GM12878 (cell line): ENCODE measurements around the gene CRY1.

Experiments used
- ASH2L ChIP-seq: fragments of 300-600, 200-600 bp; sonication (generic); IDR thresholded peaks from 2 replicates; pipeline ENCODE4 v1.6.1; 2017; ENCODE audit warnings: low read depth, mild to moderate bottlenecking, borderline replicate concordance
- EZH2 ChIP-seq: IDR thresholded peaks from 2 replicates; pipeline ENCODE4 v1.6.1; 2012; ENCODE audit warnings: low read depth, mild to moderate bottlenecking, control low read depth, inconsistent platforms, low read length, borderline replicate concordance; ENCODE audit not compliant: control insufficient read depth
- NFYB ChIP-seq: IDR thresholded peaks from 2 replicates; pipeline ENCODE4 v1.6.1; 2011; ENCODE audit warnings: low read depth, mild to moderate bottlenecking, low read length, improper control_type of control experiment, moderate library complexity; ENCODE audit not compliant: insufficient read depth
- POLR2A ChIP-seq: IDR thresholded peaks from 2 replicates; pipeline ENCODE4 v1.6.1; 2011; ENCODE audit warnings: low read depth, mild to moderate bottlenecking, low read length
- POLR2AphosphoS5 ChIP-seq: IDR thresholded peaks from 2 replicates; pipeline ENCODE4 v1.6.1; 2011; ENCODE audit warnings: mild to moderate bottlenecking, low read length, inconsistent platforms
- RFX5 ChIP-seq: IDR thresholded peaks from 2 replicates; pipeline ENCODE4 v1.6.1; 2011; ENCODE audit warnings: low read depth, low read length, improper control_type of control experiment
- SMC3 ChIP-seq: IDR thresholded peaks from 2 replicates; pipeline ENCODE4 v1.6.1; 2011; ENCODE audit warnings: low read length, improper control_type of control experiment, borderline replicate concordance
- SUZ12 ChIP-seq: fragments of 200-600 bp; sonication (generic); IDR thresholded peaks from one replicate; pipeline ENCODE4 v1.6.1; 2018; ENCODE audit warnings: antibody characterized with exemption, mild to moderate bottlenecking; ENCODE audit not compliant: unreplicated experiment
- TAF1 ChIP-seq: IDR thresholded peaks from 2 replicates; pipeline ENCODE4 v1.6.1; 2011; ENCODE audit warnings: mild to moderate bottlenecking, low read depth, low read length, borderline replicate concordance
- ZNF384 ChIP-seq: IDR thresholded peaks from 2 replicates; pipeline ENCODE4 v1.6.1; 2012; ENCODE audit warnings: low read depth, mild to moderate bottlenecking, low read length, improper control_type of control experiment, borderline replicate concordance
- TF ChIP-seq, protein P1 (sequence below), 3 experiments: IDR thresholded peaks in 2 of 3; conservative IDR thresholded peaks in 1 of 3; 2 replicates each; pipeline ENCODE4 v1.5.1; 2011; ENCODE audit warnings: low read depth in 3 of 3, low read length in 3 of 3, mild to moderate bottlenecking in 3 of 3, control low read depth in 2 of 3, moderate library complexity in 2 of 3, inconsistent platforms in 1 of 3, mixed read lengths in 1 of 3; ENCODE audit not compliant: control insufficient read depth in 2 of 3, insufficient read depth in 1 of 3; ENCODE audit errors: extremely low read depth in 1 of 3

DNA sequence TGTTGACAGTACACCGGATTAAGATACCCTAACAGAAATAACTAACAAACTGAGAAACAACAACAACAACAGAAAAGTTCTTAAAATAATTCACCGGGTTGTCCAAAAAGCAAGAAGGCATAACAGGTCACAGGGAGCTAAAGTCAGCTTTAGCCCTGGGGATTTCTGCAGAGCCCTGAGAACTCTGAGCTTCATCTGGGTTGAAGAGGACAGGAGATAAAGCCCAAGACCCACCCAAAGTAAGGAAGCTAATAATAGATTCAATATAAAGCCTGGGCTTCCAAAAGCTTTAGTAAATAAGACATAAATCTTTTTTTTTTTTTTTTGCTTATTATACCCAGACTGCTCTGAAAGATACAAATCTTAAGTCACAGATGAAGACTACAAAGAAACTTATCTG, 62.3 kb downstream of the CRY1 start:
- TF ChIP-seq, protein P1, sequence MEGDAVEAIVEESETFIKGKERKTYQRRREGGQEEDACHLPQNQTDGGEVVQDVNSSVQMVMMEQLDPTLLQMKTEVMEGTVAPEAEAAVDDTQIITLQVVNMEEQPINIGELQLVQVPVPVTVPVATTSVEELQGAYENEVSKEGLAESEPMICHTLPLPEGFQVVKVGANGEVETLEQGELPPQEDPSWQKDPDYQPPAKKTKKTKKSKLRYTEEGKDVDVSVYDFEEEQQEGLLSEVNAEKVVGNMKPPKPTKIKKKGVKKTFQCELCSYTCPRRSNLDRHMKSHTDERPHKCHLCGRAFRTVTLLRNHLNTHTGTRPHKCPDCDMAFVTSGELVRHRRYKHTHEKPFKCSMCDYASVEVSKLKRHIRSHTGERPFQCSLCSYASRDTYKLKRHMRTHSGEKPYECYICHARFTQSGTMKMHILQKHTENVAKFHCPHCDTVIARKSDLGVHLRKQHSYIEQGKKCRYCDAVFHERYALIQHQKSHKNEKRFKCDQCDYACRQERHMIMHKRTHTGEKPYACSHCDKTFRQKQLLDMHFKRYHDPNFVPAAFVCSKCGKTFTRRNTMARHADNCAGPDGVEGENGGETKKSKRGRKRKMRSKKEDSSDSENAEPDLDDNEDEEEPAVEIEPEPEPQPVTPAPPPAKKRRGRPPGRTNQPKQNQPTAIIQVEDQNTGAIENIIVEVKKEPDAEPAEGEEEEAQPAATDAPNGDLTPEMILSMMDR (IDR thresholded peaks at IDR 0.05 in 2 of 3, conservative IDR thresholded peaks at IDR 0.05 in 1 of 3; ENCODE audit: control insufficient read depth in 2 of 3, extremely low read depth in 1 of 3, insufficient read depth in 1 of 3, low read depth in 3 of 3, low read length in 3 of 3), result no peak
- no peak for TF ChIP-seq ASH2L
- no peak for TF ChIP-seq ZNF384
- no peak for TF ChIP-seq RFX5
- no peak for TF ChIP-seq POLR2AphosphoS5
- no peak for TF ChIP-seq POLR2A
- TF ChIP-seq SUZ12, result no peak
- TF ChIP-seq EZH2, result no peak
- TF ChIP-seq TAF1, result no peak
- no peak for TF ChIP-seq NFYB
- no peak for TF ChIP-seq SMC3
